ENCODE measurements around the gene LIN7A.

- no peak for TF ChIP-seq CTCF (IDR thresholded peaks at IDR 0.05; ENCODE audit: poor library complexity, severe bottlenecking)
- no peak for TF ChIP-seq EZH2 (IDR thresholded peaks at IDR 0.05; ENCODE audit: borderline replicate concordance, insufficient read depth, low read length, poor library complexity, severe bottlenecking)
- no peak for TF ChIP-seq SMC3 (conservative IDR thresholded peaks at IDR 0.05; ENCODE audit: poor library complexity)
- TF ChIP-seq POLR2AphosphoS5 (IDR thresholded peaks at IDR 0.05) = no peak
- TF ChIP-seq REST (IDR thresholded peaks at IDR 0.05; ENCODE audit: borderline replicate concordance) = no peak
Observed at GRCh38 chr12:80943338-80943737, 5.6 kb upstream of the LIN7A start.

All from neural cell (in vitro differentiated cells).